Activated effector memory CD4-positive, alpha-beta T cell treated with anti-CD3 and anti-CD28 coated beads, Interleukin-2, amount 50 U/mL, for 16 hours (primary cell): ENCODE measurements around the gene CTPS2.
"Not testable (repeated sequence)": the region's sequence is repeated elsewhere in the genome, so short reads cannot be mapped to it uniquely, and the experiment has no call there.

Experiments used
- DNase-seq: peaks from one replicate; pipeline ENCODE4 v3.0.0-alpha.2; 2020

CTPS2 gene

DNA sequence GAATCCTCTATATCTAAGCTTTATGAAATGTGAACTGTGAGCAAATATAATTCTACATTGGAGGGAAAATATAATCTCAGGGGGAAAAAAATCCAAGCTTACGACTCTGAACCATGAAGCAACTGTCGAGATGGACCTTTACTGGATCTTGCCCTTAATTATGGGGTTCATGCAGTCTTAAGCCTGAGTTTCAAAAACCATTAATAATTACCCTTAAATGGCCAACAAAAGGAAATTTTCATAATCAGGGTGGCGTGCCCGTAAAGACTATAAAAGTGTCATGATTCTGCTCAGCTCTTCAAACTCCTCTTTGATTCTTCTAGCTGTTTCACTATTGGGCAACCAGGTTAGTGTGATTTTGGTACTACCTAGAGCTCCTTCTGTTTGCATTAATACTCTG lies 62.6 kb downstream of the CTPS2 start, which contains the start of gene S100G:
Gene S100G, plus strand, starts transcription at position 301 of the 400 bp plus-strand sequence. CDS start 849 bp downstream, outside the sequence.
- no peak for DNase-seq

DNA sequence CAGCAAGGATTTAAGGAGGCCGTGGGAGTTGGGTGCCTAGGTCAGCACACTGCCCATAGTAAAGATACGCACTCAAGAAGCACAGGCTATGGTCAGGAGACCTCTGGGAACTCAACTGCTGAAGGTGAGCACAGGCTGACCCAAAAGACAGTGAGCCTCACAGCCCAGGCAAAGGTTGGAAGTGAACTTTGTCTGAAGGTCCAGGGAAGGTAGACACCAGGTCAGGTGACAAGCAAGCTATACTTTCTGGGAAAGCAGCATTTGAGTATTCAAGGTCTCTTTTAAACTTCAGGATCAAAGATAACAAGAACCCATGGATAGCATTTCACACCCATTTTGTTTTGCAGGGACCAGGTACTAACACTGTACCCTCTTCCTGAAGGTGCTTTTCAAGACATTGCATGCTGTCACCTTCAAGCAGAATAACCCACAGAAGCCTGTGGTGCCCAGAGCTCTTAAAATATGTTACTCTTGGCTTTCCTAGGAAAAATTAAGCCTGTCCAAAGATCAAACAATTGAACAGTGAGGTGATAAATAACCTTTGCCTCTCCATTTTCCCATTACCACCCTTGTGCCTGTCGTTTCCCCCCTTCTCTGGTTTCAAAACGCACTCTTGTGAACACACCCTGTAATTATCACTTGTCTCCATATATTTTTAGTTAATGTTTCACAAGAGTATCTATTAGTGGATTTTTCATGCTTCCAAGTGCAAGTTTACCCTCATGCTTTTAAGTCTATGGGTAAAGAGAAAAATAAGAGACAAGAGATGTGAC lies 65.9 kb downstream of the CTPS2 start:
- DNase-seq = no peak

DNA sequence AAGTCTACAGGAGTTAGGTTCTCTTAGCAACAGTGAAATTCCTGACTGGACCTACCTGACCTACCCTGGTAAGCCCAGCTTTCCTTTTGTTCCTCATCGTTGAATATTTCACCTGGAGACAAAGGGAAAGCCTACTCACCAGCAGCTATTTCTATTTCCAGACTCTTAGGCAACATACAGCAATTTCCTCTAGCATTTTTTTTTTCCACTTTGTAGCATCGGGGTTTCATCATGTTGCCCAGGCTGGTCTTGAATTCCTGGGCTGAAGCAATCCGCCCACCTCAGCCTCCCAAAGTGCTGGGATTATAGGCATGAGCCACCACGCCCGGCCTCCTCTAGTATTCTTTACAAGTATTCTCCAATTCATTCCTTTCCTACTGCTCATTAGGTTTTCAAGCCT lies 69.3 kb downstream of the CTPS2 start:
- no peak for DNase-seq

- no peak for DNase-seq
Observed at GRCh38 chrX:16640823-16641222, 71.6 kb downstream of the CTPS2 start.

- no peak for DNase-seq
Observed at GRCh38 chrX:16639966-16640365, 72.5 kb downstream of the CTPS2 start.

- no peak for DNase-seq
Observed at GRCh38 chrX:16638533-16638932, 73.9 kb downstream of the CTPS2 start.

GRCh38 chrX:16635596-16635995 lies 76.9 kb downstream of the CTPS2 start:
- no peak for DNase-seq

GRCh38 chrX:16635040-16635439 lies 77.4 kb downstream of the CTPS2 start:
- no peak for DNase-seq

- DNase-seq = no peak
Observed at GRCh38 chrX:16633754-16634153, 78.7 kb downstream of the CTPS2 start.

GRCh38 chrX:16629909-16630308 lies 82.6 kb downstream of the CTPS2 start:
- DNase-seq = no peak

GRCh38 chrX:16628946-16629595 lies 83.4 kb downstream of the CTPS2 start:
- no peak for DNase-seq

DNA sequence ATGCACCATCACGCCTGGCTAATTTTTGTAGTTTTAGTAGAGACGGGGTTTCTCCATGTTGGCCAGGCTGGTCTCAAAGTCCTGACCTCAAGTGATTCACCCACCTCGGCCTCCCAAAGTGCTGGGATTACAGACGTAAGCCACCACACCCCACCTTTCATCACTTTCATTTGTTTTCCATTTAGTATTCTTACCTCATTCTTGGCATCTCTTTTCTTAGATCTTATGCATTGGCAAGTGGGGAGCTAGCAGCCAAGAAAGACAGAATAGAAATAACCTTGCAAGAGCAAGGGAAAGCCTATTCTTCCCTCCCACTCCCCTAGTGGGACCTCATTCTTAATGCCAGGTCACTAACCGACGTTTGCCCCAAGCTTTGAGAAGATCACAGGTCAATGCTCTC lies 84.0 kb downstream of the CTPS2 start:
- not testable (repeated sequence) for DNase-seq

- no peak for DNase-seq
Observed at GRCh38 chrX:16619024-16619423, 93.4 kb downstream of the CTPS2 start.

DNA sequence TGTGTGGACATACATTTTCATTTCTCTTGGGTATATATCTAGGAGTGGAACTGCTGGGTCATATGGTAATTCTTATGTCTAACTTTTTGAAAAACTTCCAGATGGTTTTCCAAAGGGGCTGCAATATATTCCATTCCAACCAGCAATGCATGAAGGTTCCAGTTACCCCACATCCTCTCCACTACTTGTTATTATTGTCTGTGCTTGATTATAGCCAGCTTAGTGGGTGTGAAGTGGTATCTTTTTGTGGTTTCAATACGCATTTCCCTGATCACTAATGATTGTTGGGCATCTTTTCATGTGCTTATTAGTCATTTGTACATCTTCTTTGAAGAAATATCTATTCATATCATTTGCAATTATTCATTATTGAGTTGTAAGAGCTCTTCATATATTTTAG lies 94.0 kb downstream of the CTPS2 start:
- no peak for DNase-seq

DNA sequence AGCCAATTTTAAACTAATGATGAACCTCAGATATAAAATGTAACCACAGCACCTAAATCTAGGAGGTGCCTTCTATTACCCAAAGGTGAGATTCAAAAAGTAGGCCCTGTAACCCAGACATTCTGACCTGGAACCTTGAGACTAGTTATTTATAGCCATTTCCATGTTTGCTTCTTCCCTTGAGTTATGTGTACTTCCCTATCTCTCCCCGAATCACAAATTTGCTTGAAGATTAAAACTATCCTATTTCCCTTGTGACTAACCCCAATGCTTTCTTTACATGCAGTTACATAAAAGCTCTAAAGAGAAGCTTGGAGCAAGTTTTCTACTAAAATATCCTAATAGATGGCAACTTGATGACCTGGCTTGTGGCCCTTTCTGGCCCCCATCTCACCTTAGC lies 95.1 kb downstream of the CTPS2 start:
- no peak for DNase-seq

DNA sequence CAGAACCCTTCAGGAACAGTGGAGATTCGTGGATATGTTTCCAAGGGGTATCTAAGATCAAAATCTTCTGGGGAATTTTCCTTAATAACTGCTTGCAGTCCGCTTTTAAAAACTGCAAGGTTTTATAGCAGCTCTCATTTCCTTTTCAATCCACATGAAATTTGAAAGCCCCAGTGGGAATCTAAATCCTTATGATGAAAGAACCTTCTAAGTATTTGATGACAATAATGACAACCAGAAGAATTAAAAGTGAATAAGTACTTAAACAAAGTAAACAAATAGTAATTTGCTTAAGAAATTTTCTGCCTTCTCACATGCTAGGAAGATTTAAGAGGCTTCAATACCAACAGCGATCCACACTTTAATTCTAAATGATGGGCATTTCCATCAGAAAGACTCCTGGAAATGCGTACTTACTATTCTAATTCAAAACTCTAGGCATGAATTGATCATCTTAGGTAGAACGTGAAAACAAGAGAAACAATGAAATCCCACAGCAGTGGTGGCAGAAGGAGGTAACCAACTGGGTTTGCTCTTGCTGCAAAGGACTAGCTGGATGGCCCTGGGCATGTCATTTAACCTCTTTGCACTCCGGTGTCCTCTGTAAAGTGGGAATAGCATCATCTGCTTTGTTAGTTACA lies 100.1 kb downstream of the CTPS2 start:
- DNase-seq = no peak

DNA sequence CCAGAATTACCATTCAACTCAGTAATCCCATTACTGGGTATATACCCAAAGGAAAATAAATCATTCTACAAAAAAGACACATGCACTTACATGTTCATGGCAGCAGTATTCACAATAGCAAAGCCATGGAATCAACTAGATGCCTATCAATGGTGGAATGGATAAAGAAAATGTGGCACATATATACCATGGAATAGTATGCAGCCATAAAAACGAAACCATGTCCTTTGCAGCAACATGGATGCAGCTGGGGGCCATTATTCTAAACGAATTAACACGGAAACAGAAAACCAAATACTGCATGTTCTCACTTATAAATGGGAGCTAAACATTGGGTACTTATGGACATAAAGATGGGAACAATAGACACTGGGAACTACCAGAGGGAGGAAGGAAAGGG lies 101.8 kb downstream of the CTPS2 start:
- not testable (repeated sequence) for DNase-seq

GRCh38 chrX:16610121-16610621 lies 102.3 kb downstream of the CTPS2 start:
- DNase-seq = no peak

DNA sequence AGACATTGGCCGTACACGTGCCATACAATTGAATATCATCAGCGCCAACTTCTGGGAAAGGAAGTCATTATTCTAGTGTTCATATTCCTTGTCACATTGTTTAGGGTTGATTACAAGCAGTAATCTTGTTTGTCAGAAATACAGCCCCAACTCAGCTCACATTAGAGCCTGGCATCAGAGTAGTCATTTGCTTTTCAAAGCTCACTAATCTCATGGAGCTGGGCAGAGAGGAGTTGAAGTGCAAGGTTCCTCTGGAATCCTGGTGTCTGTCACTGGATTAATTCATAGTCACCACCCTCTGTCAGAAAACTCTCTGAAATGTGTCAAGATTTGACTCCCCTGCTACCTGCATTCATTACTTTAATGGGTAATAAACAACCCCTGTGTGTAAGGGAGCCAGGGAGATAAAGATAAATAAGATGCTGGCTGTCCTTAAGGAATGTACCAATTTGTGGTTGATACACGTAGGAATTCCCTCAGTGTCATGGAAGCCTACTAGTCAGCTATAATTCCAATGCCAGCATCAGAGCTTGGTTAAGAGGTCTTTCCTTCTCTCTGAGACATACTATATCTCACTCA lies 106.2 kb downstream of the CTPS2 start:
- no peak for DNase-seq

- no peak for DNase-seq
Observed at GRCh38 chrX:16604337-16604736, 108.1 kb downstream of the CTPS2 start.

DNA sequence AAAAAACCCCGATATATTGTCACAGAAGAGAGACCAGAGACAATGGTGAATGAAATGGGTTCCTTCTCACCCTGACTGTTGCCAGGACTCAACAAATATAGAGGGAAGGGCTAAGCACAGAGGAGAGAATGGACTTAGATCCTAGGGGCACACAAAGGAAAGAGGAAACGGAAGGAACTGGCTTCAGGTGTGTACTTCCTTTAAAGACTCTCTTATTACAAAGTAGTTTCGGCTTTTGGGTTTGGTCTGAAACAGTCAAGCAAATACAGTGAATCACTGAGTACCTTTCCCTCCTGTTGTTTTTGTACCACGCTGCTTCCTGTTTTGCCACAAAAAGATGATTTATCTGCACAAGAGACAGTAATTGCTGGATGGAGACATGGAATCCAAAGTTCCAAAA lies 108.6 kb downstream of the CTPS2 start:
- no peak for DNase-seq

- not testable (repeated sequence) for DNase-seq
Observed at GRCh38 chrX:16603235-16603634, 109.2 kb downstream of the CTPS2 start.

DNA sequence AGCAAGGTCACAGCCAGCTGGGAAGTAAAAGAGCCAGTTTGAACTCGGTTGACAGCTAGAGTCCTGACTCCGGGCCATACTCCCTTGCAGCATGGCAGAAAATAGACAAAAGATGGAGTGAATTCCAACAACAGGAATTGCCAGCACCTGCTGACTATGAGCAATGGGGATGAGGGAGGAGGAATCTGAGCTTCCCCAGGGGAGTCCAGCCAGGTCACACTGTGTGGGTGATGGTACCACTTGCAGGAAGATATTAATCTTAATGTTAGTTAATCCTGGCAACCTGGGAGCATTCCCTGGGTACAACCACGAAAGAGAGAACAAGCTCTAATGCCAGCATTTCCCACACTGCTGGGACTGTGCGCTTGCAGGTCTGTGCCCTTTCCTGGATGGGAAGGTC lies 110.6 kb downstream of the CTPS2 start:
- no peak for DNase-seq
